ENCODE measurements around the gene TRMT1. TPM values are rescaled to one million over a fixed set of nuclear protein-coding genes. Genes with fewer than 3 reads are reported as not detected.

Gene TRMT1
- total RNA-seq, 1 donor from 2014 or later = 28.0 TPM

DNA sequence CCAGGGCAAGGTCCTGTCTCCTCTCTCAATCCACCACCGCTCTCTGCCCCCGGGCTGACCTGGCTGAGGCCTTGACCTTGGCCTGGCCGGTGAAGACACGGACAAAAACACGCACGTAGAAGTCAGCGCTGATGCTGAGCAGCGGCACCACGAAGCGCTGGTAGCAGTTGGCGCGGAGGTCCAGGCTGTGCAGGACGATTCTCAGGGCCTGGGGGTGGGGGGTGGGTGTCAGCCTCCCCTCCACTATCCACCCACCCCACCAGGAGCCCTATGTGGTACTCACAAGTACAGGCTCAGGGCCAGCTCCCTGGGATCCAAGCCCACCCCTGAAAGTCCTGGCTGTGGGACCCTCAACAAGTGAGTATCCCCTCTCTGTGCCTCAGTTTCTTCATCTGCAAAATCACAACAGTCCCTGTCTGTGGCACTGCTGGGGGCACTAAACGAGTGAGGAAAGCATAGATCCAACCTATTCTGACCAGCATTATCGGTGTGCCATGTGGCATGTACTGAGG, 6.4 kb downstream of the TRMT1 start:
- Histone ChIP-seq H3K4me1 (peaks cover 5% of the 10 kb centered on the region), H3K36me3 (peaks cover 0 to 35% of the 10 kb centered on the region in 2 donors), H3K27ac (no peak overlapping the region), H3K9me3 (no peaks in the 10 kb centered on the region), H3K27me3 (no peaks in the 10 kb centered on the region), H3K4me3 (no peak overlapping the region)
- DNase-seq (ENCODE audit: extremely low spot score in 2 of 2) = no peak
- TF ChIP-seq POLR2AphosphoS5 (IDR thresholded peaks at IDR 0.05; ENCODE audit: insufficient read depth in 1 of 2, low read depth in 1 of 2) (no peak), POLR2A (IDR thresholded peaks at IDR 0.05) (no peak)
- TF ChIP-seq, protein P1, sequence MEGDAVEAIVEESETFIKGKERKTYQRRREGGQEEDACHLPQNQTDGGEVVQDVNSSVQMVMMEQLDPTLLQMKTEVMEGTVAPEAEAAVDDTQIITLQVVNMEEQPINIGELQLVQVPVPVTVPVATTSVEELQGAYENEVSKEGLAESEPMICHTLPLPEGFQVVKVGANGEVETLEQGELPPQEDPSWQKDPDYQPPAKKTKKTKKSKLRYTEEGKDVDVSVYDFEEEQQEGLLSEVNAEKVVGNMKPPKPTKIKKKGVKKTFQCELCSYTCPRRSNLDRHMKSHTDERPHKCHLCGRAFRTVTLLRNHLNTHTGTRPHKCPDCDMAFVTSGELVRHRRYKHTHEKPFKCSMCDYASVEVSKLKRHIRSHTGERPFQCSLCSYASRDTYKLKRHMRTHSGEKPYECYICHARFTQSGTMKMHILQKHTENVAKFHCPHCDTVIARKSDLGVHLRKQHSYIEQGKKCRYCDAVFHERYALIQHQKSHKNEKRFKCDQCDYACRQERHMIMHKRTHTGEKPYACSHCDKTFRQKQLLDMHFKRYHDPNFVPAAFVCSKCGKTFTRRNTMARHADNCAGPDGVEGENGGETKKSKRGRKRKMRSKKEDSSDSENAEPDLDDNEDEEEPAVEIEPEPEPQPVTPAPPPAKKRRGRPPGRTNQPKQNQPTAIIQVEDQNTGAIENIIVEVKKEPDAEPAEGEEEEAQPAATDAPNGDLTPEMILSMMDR (IDR thresholded peaks at IDR 0.05) = no peak
- intact Hi-C loops (cut with DNase I) = no loop called here

GRCh38 chr19:13109361-13110098, 7.0 kb downstream of the TRMT1 start:
- H3K9me3 ChIP-seq = no peaks in the 10 kb centered on the region
- peaks cover 0 to 35% of the 10 kb centered on the region in 2 donors for H3K36me3 ChIP-seq
- no peak overlapping the region for H3K4me3 ChIP-seq
- TF ChIP-seq, protein P1 (IDR thresholded peaks at IDR 0.05) = no peak
- no peak for TF ChIP-seq POLR2A (IDR thresholded peaks at IDR 0.05)
- TF ChIP-seq POLR2AphosphoS5 (IDR thresholded peaks at IDR 0.05; ENCODE audit: insufficient read depth in 1 of 2, low read depth in 1 of 2) = no peak
- H3K27ac ChIP-seq = no peak overlapping the region
- peaks cover 5% of the 10 kb centered on the region for H3K4me1 ChIP-seq
- no peak for DNase-seq (ENCODE audit: extremely low spot score in 2 of 2)
- no peaks in the 10 kb centered on the region for H3K27me3 ChIP-seq
- intact Hi-C loops (cut with DNase I) = no loop called here

DNA sequence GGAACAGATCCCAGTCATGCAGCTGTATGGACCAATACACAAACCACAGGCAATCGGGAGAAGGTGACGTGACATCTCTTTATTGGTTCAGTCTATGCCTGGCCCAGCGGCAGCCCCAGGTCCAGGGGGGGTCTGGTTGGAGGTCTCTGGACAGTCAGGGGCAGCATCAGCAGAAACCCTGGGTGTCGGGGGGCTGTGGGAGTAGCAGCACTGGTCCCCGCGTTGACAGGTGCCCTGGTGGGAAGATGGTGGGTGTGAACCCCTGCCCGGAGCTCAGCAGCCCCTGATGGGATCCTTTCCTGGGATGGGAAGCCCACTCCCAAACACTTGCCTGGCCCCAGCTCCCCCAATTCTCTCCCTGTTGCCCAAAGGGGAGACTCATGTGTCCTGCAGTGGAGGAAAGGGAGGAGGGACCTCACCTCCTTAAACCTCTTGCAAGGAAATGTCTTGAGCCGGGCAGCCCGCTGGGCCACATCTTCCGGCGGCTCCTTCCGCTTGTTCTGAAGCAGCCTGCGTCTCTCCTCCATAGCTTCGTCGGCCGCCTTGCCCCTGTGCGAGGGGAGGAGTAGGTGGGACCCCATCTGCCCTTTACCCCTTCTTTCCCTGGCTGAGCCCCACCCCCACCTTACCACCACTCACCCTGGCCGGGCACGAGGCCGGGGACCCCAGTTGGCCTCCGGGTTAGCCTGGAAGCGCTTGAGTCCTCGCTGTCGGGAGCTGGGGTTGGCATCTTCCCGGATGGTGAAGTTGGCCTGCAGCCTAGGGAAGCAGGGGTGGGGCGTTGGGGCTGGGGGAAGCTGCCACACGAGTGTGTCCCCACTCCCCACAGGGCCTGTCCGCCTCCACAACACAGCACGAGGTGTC, 11.5 kb downstream of the TRMT1 start:
- TF ChIP-seq POLR2A (IDR thresholded peaks at IDR 0.05) = no peak
- TF ChIP-seq, protein P1 (IDR thresholded peaks at IDR 0.05) = no peak
- no peak for TF ChIP-seq POLR2AphosphoS5 (IDR thresholded peaks at IDR 0.05; ENCODE audit: insufficient read depth in 1 of 2, low read depth in 1 of 2)
- Histone ChIP-seq H3K27me3 (no peaks in the 10 kb centered on the region), H3K4me1 (peaks cover 42% of the 10 kb centered on the region), H3K9me3 (no peaks in the 10 kb centered on the region), H3K4me3 (peak overlapping the region in 1 of 2 donors; percentile 18), H3K36me3 (peaks cover 0 to 14% of the 10 kb centered on the region in 2 donors), H3K27ac (peak overlapping the region; percentile 28)
- peak in 1 of 2 donors; percentile 87 for DNase-seq (ENCODE audit: extremely low spot score in 2 of 2)
- intact Hi-C loops (cut with DNase I) = loop anchor here (5.0 kb wide), 1 partner anchor 47 kb away; the partner anchor contains the start of genes IER2 and STX10

- TF ChIP-seq POLR2AphosphoS5 (IDR thresholded peaks at IDR 0.05; ENCODE audit: insufficient read depth in 1 of 2, low read depth in 1 of 2) = peak in 1 of 2 donors; percentile 84
- TF ChIP-seq, protein P1 (IDR thresholded peaks at IDR 0.05) = peak; percentile 32 to 70 (median 33)
- TF ChIP-seq POLR2A (IDR thresholded peaks at IDR 0.05) = no peak
- H3K36me3 ChIP-seq = peaks cover 0 to 7% of the 10 kb centered on the region in 2 donors
- intact Hi-C loops (cut with DNase I) = loop anchor here (5.0 kb wide), 1 partner anchor 48 kb away; the partner anchor contains the start of genes IER2 and STX10
- DNase-seq (ENCODE audit: extremely low spot score in 2 of 2) = peak in 1 of 2 donors; percentile 84
- H3K27me3 ChIP-seq = no peaks in the 10 kb centered on the region
- H3K9me3 ChIP-seq = no peaks in the 10 kb centered on the region
- H3K4me1 ChIP-seq = peaks cover 47% of the 10 kb centered on the region
- peak overlapping the region in 1 of 2 donors; percentile 18 for H3K4me3 ChIP-seq
- H3K27ac ChIP-seq = peak overlapping the region; percentile 28
These were observed 12.1 kb downstream of the TRMT1 start for GRCh38 chr19:13104360-13104847.
